HFF-Myc (cell line): ENCODE measurements around the gene MAP4K4.
"Not testable (repeated sequence)": the region's sequence is repeated elsewhere in the genome, so short reads cannot be mapped to it uniquely, and the experiment has no call there.

Source experiments
- DNase-seq: peaks from one replicate; pipeline ENCODE4 v3.0.0-alpha.2; 2011; ENCODE audit warnings: low read depth; ENCODE audit errors: extremely low read depth
- H3K4me3 ChIP-seq: replicated peaks from 2 replicates; pipeline ENCODE4 v1.5.1; 2011; ENCODE audit warnings: low read depth, mild to moderate bottlenecking, control low read depth, low read length
- TF ChIP-seq, protein P1 (sequence below): IDR thresholded peaks from 2 replicates; pipeline ENCODE4 v1.5.1; 2012; ENCODE audit warnings: mild to moderate bottlenecking, low read depth, low read length, control low read depth; ENCODE audit errors: missing control alignments

MAP4K4 gene

DNA sequence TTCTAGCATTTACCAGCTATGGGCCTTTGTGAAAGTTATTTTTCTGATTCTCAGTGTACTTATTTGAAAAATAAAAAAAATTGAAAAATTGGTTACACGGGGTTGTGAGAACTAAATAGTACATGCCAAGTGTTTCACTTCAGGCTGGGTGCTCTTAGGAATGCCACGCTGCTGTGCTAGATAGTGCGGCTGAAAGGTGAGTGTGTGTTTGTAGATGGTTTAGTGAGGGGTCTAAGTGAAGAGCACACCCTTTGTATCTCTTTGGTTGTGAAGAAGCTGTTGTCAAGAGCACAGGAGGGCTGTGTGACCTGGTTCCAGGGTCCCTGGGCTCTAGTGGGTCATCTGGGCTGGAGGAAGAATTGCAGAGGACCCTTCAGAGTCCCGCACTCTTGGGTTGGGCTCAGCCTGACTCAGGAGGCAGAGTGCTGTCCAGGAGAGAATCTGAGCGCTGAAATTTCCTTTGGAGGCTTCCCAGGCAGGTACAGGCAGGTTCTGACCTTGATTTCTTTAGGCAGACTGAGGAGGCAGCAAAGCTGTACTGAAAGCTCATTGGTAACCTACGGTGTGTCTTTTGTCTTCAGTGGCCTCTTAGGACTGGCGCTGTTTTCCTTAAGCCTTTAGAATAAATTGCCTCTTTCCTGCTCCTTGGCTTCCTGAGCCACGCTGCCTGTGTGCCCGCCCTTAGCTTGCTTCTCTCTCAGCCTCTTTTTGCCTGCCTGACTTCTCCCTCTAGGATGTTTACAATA is 44.4 kb downstream of the MAP4K4 start:
- TF ChIP-seq, protein P1, sequence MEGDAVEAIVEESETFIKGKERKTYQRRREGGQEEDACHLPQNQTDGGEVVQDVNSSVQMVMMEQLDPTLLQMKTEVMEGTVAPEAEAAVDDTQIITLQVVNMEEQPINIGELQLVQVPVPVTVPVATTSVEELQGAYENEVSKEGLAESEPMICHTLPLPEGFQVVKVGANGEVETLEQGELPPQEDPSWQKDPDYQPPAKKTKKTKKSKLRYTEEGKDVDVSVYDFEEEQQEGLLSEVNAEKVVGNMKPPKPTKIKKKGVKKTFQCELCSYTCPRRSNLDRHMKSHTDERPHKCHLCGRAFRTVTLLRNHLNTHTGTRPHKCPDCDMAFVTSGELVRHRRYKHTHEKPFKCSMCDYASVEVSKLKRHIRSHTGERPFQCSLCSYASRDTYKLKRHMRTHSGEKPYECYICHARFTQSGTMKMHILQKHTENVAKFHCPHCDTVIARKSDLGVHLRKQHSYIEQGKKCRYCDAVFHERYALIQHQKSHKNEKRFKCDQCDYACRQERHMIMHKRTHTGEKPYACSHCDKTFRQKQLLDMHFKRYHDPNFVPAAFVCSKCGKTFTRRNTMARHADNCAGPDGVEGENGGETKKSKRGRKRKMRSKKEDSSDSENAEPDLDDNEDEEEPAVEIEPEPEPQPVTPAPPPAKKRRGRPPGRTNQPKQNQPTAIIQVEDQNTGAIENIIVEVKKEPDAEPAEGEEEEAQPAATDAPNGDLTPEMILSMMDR: no peak
- no peak for DNase-seq
- H3K4me3 ChIP-seq: no peak overlapping the region

- TF ChIP-seq, protein P1: no peak
- DNase-seq: no peak
- H3K4me3 ChIP-seq: no peak overlapping the region
These were observed 45.0 kb downstream of the MAP4K4 start for GRCh38 chr2:101742547-101742946.

- no peak for DNase-seq
- H3K4me3 ChIP-seq: no peak overlapping the region
- TF ChIP-seq, protein P1: no peak
These were observed 45.8 kb downstream of the MAP4K4 start for GRCh38 chr2:101743288-101743687.

DNA sequence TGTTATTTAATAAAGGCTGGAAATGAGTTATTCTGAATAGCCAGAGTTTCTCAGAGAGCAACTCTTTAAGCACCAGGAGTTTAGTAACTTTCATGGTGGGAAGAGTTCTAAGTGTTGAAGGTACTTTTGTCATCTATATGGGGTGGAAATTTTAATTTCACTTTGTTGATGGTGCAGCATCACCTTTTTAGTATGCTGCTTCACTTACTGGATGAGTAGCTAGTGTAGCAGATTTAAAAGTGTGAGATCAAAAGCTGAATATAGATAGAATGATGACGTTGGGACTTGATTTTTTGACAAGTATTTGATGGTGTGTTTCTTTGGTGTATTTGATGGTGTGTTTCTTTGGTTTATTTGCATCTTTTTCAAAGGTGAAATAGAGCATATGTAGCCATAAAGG is 47.3 kb downstream of the MAP4K4 start:
- TF ChIP-seq, protein P1: no peak
- no peak overlapping the region for H3K4me3 ChIP-seq
- no peak for DNase-seq

DNA sequence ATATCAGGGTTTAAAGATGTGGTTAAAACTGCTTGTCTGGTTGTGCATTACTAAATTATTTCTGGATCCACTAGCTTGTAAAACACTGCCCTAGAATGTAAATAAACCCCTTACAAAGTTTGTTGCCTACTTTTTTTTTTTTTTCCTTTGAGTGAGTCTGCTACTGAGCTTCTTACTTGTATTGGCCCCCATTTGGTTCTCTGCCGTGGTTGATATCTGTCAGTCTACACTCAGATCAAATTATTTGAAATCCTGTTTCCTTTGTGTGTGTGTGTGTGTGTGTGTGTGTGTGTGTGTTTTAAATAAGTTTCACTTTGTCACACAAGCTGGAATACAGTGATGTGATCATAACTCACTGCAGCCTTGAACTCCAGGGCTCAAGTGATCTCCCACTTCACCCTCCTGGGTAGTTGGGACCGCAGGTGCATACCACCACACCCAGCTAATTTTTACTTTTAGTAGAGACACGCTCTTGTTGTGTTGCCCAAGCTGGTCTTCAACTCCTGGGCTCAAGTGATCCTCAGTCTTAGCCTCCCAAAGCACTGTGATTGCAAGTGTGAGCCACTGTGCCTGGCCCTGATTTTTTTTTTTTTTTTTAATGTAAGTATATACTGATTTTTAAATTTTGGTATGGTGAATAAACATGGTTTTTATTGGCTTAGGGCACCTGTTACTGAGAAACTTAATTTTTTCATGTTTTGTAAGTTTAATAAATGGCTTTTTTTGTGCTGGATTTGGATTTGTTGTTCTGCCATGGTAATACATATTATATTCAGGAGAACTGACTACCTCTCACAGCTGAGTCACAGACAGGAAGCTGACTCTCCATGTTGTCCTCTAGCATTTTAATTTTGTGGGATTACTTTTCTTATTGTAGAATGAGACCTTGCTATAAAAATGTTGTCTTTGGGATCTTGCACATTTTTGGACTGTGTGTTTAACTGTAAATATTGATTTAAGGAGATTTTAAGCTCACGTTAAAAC is 48.5 kb downstream of the MAP4K4 start:
- no peak overlapping the region for H3K4me3 ChIP-seq
- no peak for DNase-seq
- TF ChIP-seq, protein P1: no peak

GRCh38 chr2:101748000-101748399 is 50.5 kb downstream of the MAP4K4 start:
- TF ChIP-seq, protein P1: no peak
- DNase-seq: no peak
- H3K4me3 ChIP-seq: no peak overlapping the region

DNA sequence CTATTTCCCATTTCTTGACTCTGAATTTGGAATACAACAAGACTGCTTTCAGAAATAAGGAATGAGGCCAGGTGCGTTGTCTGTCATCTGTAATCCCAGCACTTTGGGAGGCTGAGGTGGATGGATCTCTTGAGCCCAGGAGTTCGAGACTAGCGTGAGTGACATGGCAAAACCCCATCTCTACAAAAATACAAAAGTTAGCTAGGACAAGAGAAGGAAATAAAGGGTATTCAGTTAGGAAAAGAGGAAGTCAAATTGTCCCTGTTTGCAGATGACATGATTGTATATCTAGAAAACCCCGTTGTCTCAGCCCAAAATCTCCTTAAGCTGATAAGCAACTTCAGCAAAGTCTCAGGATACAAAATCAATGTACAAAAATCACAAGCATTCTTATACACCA is 51.0 kb downstream of the MAP4K4 start:
- H3K4me3 ChIP-seq, DNase-seq: not testable (repeated sequence)
